GM21786 (cell line): ENCODE measurements around the gene CASKIN1.

Experiments
- ATAC-seq: cut with Tn5 transposase; IDR thresholded peaks from one replicate; pipeline ENCODE4 v1.9.1; 2021; ENCODE audit not compliant: unreplicated experiment

CASKIN1 gene

DNA sequence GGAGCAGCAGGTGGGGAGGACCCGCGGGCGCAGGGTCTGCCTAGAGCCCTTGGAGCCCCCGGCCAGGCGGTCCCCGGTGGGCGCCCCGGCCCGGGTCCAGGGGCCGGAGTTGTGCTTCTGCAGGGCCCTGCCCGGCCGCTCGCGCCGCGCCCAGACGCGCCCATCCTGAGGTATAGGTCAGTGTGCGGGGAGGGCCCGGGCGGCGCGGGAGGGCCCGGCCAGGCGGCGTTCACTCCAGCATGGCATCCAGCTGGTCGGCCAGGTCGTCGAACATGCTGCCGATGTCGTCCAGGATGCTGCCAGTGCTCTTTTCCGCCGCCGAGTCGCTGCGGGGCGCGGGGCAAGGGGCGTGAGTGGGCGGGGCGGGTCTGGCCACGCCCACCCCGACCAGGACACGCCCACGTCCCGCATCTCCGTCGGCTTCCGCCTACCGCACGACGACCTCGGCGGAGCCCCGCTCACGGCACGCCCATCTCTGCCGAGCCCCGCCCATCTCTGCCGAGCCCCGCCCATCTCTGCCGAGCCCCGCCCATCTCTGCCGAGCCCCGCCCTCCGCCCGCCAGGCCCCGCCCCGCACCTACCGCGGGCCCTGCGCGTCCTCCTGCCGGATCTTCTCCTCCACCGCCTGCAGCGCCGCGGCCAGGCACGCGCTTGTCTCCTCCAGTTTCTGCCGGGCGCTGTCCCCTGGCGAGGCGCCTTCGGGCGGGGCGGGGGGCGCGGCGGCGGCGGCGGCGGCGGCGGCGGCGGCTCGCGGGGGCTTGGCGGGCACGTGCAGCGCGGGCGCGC is 17.9 kb downstream of the CASKIN1 start:
- ATAC-seq, result no peak

DNA sequence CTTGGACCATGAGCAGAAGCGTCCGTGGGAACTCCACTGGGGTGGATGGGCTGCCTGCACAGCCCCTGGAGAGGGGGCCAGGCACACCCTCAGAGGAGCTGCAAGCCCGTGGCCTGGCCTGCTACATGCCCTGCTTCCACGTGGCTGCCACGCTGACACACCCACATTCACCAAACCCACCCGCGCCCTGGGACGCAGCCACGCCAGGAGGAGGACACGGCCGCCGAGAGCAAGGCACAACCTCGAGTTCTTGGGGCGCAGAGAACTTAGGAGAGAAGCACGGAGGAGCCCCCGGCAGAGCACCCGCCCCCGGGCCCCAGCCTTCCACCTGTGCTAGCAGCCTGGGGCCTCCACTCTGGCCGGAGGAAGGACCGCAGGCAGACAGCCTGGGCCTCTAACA is 18.8 kb downstream of the CASKIN1 start:
- no peak for ATAC-seq

DNA sequence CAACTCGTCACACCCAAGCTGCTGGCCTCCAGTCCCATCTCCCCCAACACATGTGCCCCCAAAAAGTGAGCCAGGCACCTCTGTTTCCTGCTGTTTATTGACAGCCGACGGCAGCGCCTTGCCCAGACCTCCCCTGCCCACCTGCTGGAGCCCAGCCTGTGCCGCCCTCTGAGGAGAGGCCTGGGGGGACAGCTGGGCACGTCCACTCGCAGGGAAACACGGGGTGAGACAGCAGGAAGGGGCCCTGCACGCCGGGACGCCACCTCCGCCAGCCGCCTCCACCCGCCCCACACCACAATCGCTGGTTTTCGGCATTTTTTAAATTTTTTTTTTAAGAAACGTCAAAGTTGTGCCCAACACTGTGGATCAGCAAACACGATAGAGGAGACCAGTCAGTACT is 19.3 kb downstream of the CASKIN1 start:
- ATAC-seq, result no peak

DNA sequence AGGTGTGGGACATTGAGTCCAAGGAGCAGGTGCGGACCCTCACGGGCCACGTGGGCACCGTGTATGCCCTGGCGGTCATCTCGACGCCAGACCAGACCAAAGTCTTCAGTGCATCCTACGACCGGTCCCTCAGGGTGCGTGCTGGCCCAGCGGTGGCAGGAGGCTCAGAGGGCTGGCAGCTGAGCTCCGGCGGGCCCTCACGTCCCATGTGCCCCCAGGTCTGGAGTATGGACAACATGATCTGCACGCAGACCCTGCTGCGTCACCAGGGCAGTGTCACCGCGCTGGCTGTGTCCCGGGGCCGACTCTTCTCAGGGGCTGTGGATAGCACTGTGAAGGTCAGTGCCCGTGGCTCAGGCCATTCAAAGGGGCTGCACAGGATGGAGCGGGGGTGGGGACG is 20.4 kb downstream of the CASKIN1 start:
- ATAC-seq, result no peak

DNA sequence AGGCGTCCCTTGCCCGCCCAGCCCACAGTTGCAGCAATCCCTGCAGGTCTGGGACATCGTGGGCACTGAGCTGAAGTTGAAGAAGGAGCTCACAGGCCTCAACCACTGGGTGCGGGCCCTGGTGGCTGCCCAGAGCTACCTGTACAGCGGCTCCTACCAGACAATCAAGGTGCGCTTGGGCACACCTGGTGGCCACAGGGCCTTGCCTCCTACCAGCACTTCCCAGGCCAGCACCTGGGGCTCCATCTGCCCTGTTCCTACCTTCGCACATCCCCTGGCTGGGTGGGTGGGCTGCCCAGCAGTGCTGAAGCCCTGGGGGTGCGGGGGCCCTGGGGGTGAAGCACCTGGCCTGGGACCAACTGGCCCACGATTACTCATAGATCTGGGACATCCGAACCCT is 21.0 kb downstream of the CASKIN1 start:
- ATAC-seq, result no peak

DNA sequence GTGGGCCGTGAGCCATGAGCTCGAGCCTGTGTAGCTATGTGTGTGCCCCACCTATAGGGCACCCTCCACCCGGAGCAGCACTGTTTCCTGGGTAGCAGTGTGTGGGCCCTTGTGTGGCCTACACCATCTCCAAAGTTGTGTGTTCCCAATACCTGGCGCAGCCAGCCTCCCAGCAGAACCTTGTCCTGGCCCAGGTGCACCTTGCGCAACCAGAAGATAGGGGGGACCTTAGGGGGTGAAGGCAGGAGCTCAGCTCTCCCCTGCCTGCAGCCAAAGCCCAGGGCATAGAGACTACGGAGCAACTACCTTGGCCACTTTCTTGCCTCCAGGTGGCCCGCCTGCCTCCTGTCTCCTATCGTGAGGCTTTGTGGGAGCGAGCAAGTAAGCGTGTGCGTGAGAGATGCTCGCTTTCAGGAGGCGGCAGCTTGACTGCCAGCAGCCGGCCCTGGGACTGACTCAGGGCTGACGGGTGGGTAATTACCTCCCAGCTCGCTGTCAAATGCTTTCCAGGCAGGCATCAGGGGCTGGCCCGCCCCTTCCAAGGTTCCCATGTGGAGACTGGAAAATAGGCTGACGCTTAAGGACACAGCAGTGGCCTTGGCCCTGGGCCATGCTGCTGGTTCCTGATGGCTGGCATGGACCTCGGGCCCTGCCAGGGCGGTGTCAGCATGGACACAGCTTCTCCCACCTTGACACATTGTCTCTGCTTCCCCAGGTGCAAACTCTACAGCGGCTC is 21.8 kb downstream of the CASKIN1 start:
- ATAC-seq, result no peak

DNA sequence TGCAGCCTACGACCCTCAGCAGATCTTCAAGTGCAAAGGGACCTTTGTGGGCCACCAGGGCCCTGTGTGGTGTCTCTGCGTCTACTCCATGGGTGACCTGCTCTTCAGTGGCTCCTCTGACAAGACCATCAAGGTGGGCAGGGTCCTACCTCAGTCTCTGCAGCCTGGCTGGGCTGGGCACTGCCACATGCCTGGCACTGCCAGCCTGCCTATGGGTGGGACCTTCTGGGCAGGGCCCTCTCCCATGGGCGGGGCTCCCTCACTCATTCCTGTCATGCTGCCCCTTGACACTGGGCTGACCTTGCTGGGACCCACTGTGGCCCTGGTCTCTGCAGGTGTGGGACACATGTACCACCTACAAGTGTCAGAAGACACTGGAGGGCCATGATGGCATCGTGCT is 22.5 kb downstream of the CASKIN1 start:
- ATAC-seq, result no peak

DNA sequence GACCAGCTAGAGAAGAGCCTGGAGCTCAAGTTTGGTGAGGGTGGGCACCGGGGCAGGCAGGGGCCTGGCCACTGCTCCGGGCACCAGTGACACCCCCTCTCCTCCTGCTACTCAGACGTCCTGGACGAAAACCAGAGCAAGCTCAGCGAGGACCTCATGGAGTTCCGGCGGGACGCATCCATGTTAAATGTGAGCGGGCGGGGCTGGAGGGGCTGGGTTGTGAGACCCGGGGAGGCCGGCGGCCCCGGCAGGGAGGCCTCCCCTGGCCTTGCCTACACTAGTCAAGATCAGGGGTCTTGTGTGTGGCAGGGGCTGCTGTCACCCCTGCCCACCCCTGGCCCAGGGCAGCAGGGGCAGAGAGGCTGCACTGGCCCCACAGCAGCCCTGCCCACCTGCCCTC is 23.0 kb downstream of the CASKIN1 start:
- no peak for ATAC-seq

DNA sequence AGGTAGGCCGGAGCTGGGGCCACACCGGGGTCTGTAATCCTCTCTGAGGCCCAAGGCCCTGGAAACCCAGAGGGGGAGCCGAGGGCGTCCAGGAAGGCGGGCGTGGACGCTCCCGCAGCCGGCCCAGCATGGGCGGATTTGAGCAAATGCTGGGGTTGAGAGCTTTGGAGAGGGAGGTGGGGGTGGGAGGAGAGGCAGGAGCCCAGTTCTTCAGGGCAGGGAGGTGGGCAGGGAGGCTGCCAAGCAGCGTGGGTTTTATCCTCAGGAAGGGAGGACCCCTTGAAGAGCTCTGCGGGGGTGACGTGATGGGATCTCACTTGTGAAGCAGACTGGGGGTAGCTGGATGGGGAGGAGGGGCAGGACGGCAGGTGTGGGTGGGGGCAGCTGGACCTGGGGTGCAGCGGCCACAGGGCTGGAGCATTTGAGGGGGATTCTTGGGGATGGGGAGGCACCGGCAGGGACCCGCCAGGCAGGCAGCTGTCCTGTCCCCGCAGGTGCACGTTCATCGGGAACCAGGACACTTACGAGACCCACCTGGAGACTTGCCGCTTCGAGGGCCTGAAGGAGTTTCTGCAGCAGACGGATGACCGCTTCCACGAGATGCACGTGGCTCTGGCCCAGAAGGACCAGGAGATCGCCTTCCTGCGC is 23.6 kb downstream of the CASKIN1 start:
- no peak for ATAC-seq

DNA sequence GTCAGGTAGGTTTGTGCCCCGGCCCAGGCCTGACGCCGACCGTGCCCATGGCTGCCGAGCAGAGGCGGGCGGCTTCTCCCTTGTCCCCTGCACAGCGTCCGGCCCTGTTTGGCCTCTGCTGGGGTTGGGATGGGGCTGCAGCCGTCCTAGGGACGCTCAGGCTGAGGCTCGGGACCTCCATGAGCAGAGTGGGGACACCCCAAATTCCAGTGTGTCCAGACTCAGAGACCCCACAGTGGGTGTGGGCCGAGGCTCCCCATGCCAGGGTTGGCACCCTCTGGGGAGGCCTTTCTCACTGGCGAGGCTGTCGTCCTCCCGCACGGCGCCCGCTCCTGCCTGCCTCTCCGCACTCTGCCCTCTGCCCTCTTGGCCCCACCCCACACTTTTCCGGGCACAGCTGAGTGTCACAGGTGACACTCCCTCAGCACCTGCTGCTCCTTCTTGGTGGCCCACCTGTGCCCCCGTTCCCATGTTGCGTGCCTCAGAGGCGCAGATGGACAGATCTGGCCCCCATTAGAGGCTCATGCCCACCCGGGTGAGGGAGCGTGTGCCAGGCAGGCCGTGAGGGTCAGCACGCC is 24.7 kb downstream of the CASKIN1 start:
- no peak for ATAC-seq

DNA sequence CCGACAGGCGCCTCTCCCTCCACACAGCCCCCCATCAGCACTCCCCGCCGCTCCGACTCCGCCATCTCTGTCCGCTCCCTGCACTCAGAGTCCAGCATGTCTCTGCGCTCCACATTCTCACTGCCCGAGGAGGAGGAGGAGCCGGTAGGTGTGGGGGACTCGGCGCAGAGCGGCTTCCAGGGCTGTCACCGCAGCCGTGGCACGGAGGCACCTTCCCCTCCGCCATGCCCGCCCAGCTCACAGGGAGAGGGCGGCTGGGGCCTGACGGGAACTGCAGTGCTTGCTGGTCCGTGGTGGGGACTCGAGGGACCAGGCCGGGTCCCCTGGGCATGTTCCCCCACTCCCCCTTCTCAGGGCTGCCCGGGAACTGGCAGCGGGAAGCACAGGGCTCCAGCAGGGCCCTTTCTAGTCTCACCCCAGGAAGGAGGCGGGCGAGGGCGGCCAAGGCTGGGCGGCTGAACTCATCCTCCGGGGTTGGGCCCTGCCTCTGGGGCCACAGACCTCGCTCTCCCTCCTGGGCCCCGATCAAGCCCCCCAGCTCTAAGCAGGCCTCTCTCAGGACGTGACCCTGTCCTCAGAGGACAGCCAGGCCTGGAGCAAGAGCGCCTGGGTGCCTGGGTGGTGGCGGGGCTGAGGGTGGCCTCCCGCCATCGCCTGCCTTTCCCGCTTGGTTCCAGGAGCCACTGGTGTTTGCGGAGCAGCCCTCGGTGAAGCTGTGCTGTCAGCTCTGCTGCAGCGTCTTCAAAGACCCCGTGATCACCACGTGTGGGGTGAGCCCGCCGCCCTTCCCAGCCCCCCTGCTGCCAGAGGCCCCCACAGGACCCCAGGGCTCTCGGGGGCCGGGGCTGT is 25.6 kb downstream of the CASKIN1 start:
- no peak for ATAC-seq

DNA sequence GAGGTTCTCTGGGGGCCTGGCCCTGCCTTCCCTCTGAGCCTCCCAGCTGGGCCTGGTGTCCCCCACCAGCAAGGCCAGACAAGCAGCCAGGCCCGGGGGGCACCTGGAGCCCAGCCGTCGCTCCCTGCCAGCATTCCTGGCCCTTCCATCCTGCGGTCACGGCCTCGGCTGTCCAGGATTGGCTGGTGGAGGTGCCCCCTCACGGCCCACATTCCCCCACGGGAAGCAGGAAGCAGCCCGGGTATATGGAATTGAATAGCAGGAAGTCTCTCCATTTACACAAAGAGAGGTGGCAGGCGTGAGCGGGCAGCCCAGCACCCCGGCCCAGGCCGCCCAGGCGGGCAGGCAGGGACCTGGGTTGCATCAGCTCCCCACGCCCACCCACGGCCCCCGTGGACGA is 26.3 kb downstream of the CASKIN1 start:
- ATAC-seq, result no peak

DNA sequence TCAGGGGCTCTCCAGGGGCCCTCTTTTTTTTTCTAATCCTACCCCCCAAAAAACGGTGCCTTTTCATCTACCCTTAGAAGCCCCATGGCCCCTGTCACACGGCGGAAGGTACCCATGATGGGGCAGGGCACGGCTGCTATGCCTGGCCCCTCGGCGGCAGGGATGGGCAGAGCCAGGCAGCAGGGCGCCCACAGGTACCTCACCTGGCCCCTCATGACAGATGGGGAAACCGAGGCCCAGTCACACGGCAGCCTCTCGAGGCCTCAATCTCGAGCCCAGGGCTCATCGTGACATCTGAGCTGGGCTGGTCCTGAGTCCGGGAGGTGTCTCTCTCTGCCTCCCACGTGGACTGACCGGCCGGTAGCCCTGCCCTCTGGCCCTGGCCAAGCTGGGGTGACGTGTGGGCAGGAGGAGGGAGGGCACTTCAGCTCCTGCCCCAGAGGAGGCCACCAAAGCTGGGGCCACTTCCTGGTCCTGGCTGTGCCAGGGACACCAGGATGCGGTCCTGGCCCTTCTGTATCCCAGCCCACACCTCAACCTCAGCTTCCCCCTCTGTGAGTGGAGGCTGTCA is 29.3 kb downstream of the CASKIN1 start:
- no peak for ATAC-seq

DNA sequence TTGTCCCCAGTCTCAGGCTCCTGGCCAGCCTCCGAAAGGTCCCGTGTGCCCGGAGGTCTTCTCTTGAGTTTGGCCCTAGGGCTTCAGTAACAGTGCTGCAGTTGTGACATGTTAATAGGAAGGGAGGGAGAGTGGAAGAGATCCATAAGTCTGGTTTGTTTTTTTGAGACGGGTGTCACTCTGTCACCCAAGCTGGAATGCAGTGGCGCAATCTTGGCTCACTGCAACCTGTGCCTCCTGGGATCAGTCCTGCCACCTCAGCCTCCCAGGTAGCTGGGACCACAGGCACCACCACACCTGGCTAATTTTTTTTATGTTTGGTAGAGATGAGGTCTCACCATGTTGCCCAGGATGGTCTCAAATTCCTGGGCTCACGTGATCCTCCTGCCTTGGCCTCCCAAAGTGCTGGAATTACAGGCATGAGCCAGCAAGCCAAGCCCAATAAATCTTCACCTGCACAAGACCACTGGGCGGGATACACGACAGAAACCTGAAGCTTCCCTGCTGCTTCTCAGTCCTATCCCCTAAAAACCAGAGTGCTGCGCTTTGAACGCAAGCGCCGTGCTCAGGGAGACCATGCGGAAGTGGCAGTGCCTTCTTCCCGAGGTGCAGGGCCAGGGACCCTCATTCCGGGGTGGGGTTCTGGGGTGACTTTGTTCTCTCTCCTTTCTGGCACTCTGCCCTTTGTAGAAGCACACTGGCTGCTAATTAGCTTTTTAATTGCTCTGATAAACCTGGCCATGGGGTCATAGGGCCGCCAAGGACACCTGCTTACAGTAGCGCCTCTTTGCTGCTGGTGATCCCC is 29.9 kb downstream of the CASKIN1 start:
- ATAC-seq, result no peak

DNA sequence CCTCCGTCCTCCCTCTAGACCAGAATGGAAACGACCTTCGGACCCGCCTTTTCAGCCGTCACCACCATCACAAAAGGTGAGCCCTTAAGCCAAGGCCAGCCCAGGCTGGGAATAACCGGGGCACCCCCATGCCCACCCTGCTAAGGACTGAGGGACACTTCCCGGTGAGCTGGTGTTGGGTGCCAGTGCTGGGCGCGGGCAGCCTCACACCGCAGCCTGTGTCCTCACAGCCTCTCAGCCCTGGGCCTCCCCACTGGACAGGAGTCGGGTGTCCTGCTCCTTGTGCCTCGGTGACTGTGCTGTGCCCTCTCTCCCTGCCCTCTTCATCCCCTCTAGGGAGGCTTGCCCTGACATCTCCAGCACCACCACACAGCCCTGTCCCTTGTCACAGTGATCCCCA is 30.5 kb downstream of the CASKIN1 start:
- ATAC-seq, result no peak

DNA sequence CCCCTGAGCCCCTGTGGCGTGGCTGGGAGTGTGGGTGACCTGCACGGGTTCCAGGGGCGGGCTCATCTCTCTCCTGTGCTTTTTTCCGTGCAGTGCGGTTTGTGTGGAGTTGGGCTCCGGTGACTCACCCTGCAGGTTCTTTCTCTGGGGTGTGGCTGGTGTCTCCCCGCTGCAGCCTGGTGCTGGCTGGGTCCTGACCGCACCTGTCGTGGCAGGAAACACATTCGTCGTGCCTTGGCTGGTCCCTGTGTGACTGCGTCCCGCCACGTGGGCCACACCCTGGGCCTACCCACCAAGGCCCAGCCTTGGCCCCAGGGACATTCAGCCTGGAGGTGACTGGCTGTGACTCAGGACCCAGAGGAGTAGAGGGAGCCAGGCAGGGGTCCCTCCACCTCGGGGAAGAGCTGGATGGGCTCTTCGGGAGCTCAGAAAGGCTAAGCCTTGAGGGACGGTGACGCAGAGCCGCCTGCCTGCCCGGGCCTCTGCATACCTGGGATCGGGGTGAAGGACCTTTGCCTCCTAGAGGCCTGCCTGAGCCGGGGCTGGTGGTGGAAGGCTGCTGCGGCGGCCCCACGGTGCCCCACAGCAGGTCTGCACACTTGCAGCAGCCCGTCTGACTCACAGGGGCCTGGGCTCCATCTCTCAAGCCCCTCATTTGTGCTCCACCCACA is 33.1 kb downstream of the CASKIN1 start:
- ATAC-seq, result no peak

DNA sequence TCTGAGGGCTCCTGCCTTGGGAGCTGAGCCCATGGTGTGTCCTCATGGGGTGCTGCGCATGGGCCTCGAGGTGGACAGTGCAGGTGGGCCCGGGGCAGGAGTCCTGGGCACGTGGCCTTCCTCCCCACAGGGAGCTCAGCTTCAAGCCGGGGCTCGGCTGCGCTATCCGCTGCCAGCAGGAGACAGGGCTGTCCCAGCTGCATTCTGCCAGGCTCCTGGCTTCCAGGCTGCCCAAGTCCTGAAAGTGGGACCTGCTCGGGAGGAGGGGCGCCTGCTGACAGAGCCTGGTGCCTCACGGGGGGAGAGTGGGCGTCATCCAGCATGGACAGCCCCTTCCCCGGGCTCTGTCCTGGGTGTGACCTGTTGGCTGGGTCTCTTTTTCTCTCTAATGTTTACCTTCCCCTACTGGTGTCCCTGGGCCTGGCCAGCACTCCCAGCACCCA is 33.7 kb downstream of the CASKIN1 start:
- no peak for ATAC-seq

DNA sequence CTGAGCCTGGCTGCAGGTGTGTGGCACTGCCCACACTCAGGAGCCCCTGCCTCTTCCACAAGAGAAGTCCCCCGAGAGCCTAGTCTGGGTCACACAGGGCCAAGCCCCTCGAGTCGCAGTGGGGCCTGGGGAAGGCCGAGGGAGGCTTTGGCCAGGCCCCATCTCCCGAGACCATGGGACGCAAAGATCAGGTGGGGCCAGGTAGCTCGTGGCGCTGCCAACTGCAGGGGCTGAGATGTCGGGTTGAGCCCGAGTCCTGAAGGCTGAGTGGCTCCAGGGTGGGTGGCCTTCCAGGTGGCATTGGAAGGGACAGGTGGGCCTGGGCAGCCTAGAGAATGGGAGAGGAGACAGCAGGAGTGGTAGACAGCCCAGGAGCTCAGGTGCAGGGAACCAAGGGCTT is 34.5 kb downstream of the CASKIN1 start:
- ATAC-seq, result no peak

DNA sequence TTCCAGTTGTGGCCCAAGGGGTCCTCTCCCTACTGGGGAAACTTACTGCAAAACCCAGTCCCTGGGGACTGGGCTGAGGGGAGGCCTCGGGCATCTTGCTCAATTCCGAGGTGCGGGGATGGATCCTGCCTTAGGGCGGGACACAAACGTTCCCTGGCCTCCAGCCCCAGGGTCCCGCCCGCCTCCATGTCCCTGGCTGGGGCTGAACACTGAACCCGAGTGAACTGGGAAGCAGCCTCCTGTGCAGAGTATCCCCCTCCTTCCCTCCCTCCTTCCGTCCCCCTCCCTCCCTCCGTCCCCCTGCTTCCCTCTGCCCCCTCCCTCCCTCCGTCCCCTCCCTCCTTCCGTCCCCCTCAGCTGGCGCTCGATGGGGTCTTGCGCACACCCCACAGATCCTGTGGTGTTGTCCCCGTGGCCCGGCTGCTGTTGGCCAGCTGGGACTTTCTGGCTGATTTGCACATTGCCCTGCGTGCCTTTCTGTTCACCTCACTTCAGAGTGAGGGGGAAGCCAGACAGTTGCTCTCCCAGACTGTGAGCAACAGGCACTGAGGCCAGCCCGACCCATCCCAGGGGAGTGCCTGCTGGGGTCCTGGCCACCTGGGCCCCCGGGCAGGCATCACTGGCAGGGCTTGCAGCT is 35.4 kb downstream of the CASKIN1 start:
- ATAC-seq, result no peak
